ENCODE measurements around the gene PRKAG2.
"Not testable (repeated sequence)": the region's sequence is repeated elsewhere in the genome, so short reads cannot be mapped to it uniquely, and the experiment has no call there.

PRKAG2 gene

GRCh38 chr7:151565541-151565940, 311.4 kb downstream of the PRKAG2 start:
- DNase-seq, result no peak

DNA sequence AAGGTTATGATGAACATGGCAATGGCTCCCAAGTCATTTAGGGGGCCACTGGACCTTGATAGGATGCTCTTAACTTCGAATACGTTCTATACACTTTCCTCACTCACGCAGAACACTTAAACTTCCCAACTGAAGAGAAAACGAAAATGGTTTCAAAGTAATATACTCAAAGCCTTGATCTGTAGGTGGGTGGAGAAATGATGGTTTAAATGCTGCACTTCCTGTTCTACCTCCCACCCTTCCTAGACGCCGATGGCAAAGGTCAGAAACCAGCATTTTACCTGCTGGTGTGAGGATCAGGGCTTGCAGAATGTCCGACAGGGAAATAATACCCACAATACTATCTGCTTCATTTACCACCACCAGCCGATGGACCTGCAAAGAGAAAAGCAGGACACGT, 316.7 kb downstream of the PRKAG2 start:
- no peak for DNase-seq

- DNase-seq, result no peak
These were observed 317.2 kb downstream of the PRKAG2 start for GRCh38 chr7:151559557-151560183.

DNA sequence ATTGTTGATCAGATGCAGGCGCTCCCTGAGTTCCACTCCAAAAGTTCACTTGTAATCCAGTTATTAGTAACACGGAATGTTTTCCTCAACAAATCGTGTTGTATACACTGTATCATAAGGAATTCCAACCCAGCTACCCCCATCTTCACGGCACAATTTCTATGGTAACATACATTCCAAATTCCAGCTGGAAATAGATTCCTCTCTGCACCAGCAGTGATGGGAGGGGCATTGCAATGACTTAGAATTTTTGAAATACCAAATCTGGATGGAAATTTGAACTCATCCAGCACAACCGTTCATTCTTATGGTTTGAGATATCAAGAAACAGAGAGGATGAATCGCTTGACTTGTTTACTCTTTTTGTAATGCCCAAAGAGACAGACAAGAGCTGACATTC, 318.3 kb downstream of the PRKAG2 start:
- no peak for DNase-seq

GRCh38 chr7:151556592-151556991, 320.3 kb downstream of the PRKAG2 start:
- DNase-seq, result no peak

GRCh38 chr7:151553356-151553755, 323.6 kb downstream of the PRKAG2 start:
- no peak for DNase-seq

- DNase-seq, result no peak
These were observed 324.4 kb downstream of the PRKAG2 start for GRCh38 chr7:151552352-151553028.

DNA sequence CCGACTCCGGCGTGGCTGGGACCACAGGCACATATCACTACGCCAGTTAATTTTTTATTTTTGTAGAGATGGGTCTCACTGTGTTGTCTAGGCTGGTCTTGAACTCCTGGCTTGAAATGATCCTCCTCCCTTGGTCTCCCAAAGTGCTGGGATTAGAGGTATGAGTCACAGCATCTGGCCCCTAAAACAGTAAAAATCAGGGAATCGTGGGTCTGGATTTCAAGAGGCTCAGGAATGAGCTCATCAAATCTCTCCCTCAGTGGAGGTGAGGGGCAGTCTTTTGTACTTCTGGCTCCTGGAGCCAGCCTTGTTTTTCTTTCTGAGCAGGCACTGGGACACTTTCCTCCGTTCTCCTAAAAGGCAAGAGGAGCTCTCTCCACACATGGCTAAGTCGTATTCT, 325.1 kb downstream of the PRKAG2 start:
- no peak for DNase-seq

DNA sequence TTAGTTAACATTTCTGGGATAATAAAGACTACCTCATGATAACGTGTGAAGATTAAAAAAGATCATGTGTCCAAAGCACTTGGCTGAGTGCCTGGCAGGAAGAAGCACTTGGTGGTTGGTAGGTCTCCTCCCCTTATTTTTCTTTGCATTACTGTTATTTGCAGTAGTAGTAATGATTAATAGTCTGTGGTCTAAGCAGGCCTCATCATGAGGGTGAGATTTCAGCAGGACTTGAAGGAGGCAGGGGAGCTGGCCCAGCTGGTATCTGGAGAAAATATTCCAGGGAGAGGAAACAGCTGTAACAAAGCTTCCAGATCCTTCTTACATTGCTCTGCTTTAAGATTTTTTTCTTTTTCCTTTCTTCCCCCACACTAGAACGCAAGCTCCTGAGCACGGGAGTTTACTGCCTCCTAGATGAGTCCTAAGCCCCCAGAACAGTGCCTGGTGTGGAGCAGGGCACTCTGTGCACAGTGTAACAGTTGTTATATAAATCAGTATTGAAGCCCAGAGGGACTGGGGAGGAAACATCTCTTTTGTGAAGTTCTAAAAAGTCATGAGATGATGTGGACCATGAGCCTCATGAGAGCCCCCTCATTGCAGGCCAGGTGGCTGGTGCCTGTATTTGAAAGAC, 326.1 kb downstream of the PRKAG2 start:
- DNase-seq, result no peak

DNA sequence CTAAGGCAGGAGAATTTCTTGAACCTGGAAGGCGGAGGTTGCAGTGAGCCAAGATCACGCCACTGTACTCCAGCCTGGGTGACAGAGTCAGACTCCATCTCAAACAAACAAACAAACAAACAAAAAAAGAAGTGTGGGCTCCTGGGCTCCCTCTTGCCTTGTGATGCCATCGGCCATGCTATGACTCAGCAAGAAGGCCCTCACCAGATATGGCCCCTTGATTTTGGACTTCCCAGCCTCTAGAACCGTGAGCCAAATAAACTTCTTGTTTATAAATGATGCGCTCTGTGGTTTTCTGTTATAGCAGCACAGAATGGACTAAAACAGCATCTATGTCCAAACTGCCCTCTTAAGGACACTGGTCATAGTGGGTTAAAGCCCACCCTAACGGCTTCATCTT, 327.3 kb downstream of the PRKAG2 start:
- DNase-seq, result no peak

- no peak for DNase-seq
These were observed 327.8 kb downstream of the PRKAG2 start for GRCh38 chr7:151549083-151549482.

- DNase-seq, result no peak
These were observed 332.7 kb downstream of the PRKAG2 start for GRCh38 chr7:151544183-151544582.

GRCh38 chr7:151542606-151543130, 334.2 kb downstream of the PRKAG2 start:
- no peak for DNase-seq

GRCh38 chr7:151541709-151542499, 335.0 kb downstream of the PRKAG2 start:
- no peak for DNase-seq

- DNase-seq, result no peak
These were observed 336.8 kb downstream of the PRKAG2 start for GRCh38 chr7:151540146-151540545.

DNA sequence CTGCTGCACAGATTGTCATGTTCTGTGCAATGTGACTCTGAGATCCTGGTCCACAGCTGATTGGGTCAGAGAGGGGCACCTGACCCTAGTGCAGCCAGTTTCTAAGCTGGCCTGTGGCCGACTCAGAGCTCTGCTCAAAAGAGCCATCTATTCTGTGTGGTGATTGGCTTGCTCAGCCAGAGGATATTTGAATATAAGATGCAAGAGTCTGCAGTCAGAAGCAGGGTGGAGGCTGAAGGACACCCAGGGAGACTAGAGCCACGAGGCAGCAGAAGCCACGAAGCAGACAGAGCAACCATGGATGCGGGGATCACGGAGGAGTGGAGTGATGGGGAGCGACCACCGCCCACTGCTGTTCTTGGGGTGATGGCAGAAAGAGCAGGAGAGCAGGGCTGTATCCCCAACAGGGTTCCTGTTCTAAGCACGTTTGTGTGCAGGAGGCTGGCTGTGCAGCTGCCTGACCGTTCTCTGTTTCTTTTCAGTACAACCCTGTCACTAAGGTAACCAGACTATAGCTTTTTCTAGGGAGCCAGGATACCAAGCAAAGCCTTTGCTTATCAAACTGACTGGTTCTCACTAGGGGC, 337.7 kb downstream of the PRKAG2 start:
- no peak for DNase-seq

GRCh38 chr7:151537818-151538561, 338.9 kb downstream of the PRKAG2 start:
- DNase-seq, result no peak

DNA sequence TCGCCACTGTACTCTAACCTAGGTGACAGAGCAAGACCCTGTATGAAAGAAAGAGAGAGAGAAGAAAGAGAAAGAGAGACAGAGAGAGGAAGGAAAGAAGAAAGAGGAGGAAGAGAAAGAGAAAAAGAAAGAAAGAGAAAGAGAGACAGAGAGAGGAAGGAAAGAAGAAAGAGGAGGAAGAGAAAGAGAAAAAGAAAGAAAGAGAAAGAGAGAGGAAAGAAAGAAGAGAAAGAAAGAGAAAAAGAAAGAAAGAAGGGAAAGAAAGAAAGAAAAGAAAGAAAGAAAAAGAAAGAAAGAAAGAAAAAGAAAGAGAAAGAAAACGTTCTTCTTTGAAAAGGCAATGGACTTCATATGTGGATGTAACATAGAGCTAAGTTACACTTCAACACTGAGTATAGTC, 340.7 kb downstream of the PRKAG2 start:
- not testable (repeated sequence) for DNase-seq

- DNase-seq, result no peak
These were observed 347.1 kb downstream of the PRKAG2 start for GRCh38 chr7:151529842-151530241.

DNA sequence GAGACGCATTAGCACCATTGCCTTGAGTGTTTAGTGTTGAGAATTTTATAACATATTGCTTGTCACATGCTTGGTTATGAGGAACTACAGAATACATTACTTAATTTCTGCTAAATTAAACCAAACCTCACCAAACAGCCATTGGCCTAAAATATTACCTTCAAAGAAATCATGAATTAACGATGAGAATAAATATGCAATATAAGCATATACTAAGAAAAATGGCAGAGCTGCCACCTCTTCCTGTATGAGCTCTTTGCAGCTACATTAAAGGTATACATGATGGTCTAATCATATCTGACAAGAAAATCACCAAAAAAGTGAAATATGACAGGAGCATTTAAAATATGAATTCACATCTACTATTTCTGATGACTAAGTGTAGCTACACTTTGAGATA, 352.1 kb downstream of the PRKAG2 start:
- no peak for DNase-seq

DNA sequence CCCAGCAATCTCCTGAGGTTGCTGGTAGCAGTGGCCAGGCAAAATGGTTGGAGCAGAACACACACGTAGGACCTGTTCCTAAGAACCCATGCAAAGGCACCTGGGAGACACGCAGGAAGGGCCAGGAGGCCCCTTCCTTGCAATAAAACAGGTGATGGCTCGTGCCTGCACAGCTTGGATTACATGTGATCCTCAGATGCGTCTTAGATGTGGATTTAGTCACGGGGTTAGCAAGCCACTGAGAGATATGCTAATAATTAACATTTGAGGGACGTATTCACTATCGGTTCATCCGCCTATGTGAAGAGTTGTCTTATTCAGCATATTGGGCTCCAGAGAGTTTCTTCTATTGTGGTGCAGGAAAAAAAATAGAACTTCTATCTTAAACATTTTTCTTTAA, 352.6 kb downstream of the PRKAG2 start:
- DNase-seq, result no peak
